ENCODE data around the gene NFIB.
A peak's percentile ranks its signal among the peaks of the same experiment; 100 is the strongest.

Gene NFIB

GRCh38 chr9:14212697-14213420, 101.1 kb downstream of the NFIB start:
- no peak for DNase-seq (ENCODE audit: low spot score)

- DNase-seq (ENCODE audit: low spot score): no peak
These were observed 101.9 kb downstream of the NFIB start for GRCh38 chr9:14212077-14212476.

GRCh38 chr9:14211564-14211963, 102.4 kb downstream of the NFIB start:
- DNase-seq (ENCODE audit: low spot score): no peak

- DNase-seq (ENCODE audit: low spot score): no peak
These were observed 103.5 kb downstream of the NFIB start for GRCh38 chr9:14210428-14210827.

GRCh38 chr9:14209399-14210345, 104.3 kb downstream of the NFIB start:
- DNase-seq (ENCODE audit: low spot score): no peak

- no peak for DNase-seq (ENCODE audit: low spot score)
These were observed 106.5 kb downstream of the NFIB start for GRCh38 chr9:14207352-14207995.

GRCh38 chr9:14205463-14205862, 108.5 kb downstream of the NFIB start:
- DNase-seq (ENCODE audit: low spot score): no peak

- DNase-seq (ENCODE audit: low spot score): peak; percentile 61
These were observed 110.4 kb downstream of the NFIB start for GRCh38 chr9:14203356-14204056.

GRCh38 chr9:14198841-14199455, 115.0 kb downstream of the NFIB start:
- DNase-seq (ENCODE audit: low spot score): peak; percentile 60

GRCh38 chr9:14198047-14198840, 115.7 kb downstream of the NFIB start:
- DNase-seq (ENCODE audit: low spot score): no peak

- DNase-seq (ENCODE audit: low spot score): no peak
These were observed 116.5 kb downstream of the NFIB start for GRCh38 chr9:14197325-14197858.

- DNase-seq (ENCODE audit: low spot score): no peak
These were observed 120.5 kb downstream of the NFIB start for GRCh38 chr9:14193328-14193990.

- no peak for DNase-seq (ENCODE audit: low spot score)
These were observed 121.4 kb downstream of the NFIB start for GRCh38 chr9:14192556-14192955.

GRCh38 chr9:14191512-14191911, 122.4 kb downstream of the NFIB start:
- no peak for DNase-seq (ENCODE audit: low spot score)

GRCh38 chr9:14190240-14190639, 123.7 kb downstream of the NFIB start:
- no peak for DNase-seq (ENCODE audit: low spot score)

- DNase-seq (ENCODE audit: low spot score): no peak
These were observed 124.4 kb downstream of the NFIB start for GRCh38 chr9:14189578-14189977.

- DNase-seq (ENCODE audit: low spot score): no peak
These were observed 124.8 kb downstream of the NFIB start for GRCh38 chr9:14189146-14189545.

- no peak for DNase-seq (ENCODE audit: low spot score)
These were observed 125.4 kb downstream of the NFIB start for GRCh38 chr9:14188538-14188937.

GRCh38 chr9:14188011-14188410, 125.9 kb downstream of the NFIB start:
- no peak for DNase-seq (ENCODE audit: low spot score)

GRCh38 chr9:14186096-14186495, 127.8 kb downstream of the NFIB start:
- no peak for DNase-seq (ENCODE audit: low spot score)
